ENCODE measurements around the gene SCGB1D4.
A peak's percentile ranks its signal among the peaks of the same experiment; 100 is the strongest.

Gene SCGB1D4

GRCh38 chr11:62306227-62306626 is 7.4 kb upstream of the SCGB1D4 start:
- H3K4me1 Mint-ChIP-seq: no peaks in the 10 kb centered on the region
- no peak for TF ChIP-seq CTCF (IDR thresholded peaks at IDR 0.05)
- peaks cover 13% of the 10 kb centered on the region for H3K27me3 Mint-ChIP-seq (ENCODE audit: low read depth, poor library complexity)
- DNase-seq: no peak
- H3K4me3 Mint-ChIP-seq: no peak overlapping the region
- peaks cover 17% of the 10 kb centered on the region for H3K9me3 Mint-ChIP-seq
- H3K27ac Mint-ChIP-seq: no peak overlapping the region
- H3K36me3 Mint-ChIP-seq (ENCODE audit: low read depth): no peaks in the 10 kb centered on the region

GRCh38 chr11:62295504-62295903 is 3.4 kb downstream of the SCGB1D4 start:
- Mint-ChIP-seq H3K36me3 (ENCODE audit: low read depth) (no peaks in the 10 kb centered on the region), H3K4me1 (no peaks in the 10 kb centered on the region), H3K9me3 (peaks cover 5% of the 10 kb centered on the region), H3K27ac (no peak overlapping the region), H3K4me3 (no peak overlapping the region), H3K27me3 (ENCODE audit: low read depth, poor library complexity) (peaks cover 32% of the 10 kb centered on the region)
- DNase-seq: peak; percentile 67
- TF ChIP-seq CTCF (IDR thresholded peaks at IDR 0.05): no peak

- H3K27me3 Mint-ChIP-seq (ENCODE audit: low read depth, poor library complexity): no peaks in the 10 kb centered on the region
- H3K36me3 Mint-ChIP-seq (ENCODE audit: low read depth): no peaks in the 10 kb centered on the region
- H3K27ac Mint-ChIP-seq: no peak overlapping the region
- DNase-seq: no peak
- no peak overlapping the region for H3K4me3 Mint-ChIP-seq
- no peaks in the 10 kb centered on the region for H3K4me1 Mint-ChIP-seq
- H3K9me3 Mint-ChIP-seq: peaks cover 42% of the 10 kb centered on the region
- no peak for TF ChIP-seq CTCF (IDR thresholded peaks at IDR 0.05)
Observed at GRCh38 chr11:62280452-62280851, 18.4 kb downstream of the SCGB1D4 start.

GRCh38 chr11:62273789-62274275 is 25.0 kb downstream of the SCGB1D4 start:
- H3K9me3 Mint-ChIP-seq: peaks cover 18% of the 10 kb centered on the region
- no peak overlapping the region for H3K27ac Mint-ChIP-seq
- peaks cover 14% of the 10 kb centered on the region for H3K27me3 Mint-ChIP-seq (ENCODE audit: low read depth, poor library complexity)
- no peaks in the 10 kb centered on the region for H3K36me3 Mint-ChIP-seq (ENCODE audit: low read depth)
- H3K4me1 Mint-ChIP-seq: no peaks in the 10 kb centered on the region
- no peak for TF ChIP-seq CTCF (IDR thresholded peaks at IDR 0.05)
- DNase-seq: no peak
- H3K4me3 Mint-ChIP-seq: no peak overlapping the region

GRCh38 chr11:62273284-62273683 is 25.6 kb downstream of the SCGB1D4 start:
- no peaks in the 10 kb centered on the region for H3K4me1 Mint-ChIP-seq
- H3K4me3 Mint-ChIP-seq: no peak overlapping the region
- H3K27me3 Mint-ChIP-seq (ENCODE audit: low read depth, poor library complexity): peaks cover 20% of the 10 kb centered on the region
- H3K36me3 Mint-ChIP-seq (ENCODE audit: low read depth): no peaks in the 10 kb centered on the region
- peaks cover 18% of the 10 kb centered on the region for H3K9me3 Mint-ChIP-seq
- TF ChIP-seq CTCF (IDR thresholded peaks at IDR 0.05): no peak
- DNase-seq: no peak
- H3K27ac Mint-ChIP-seq: no peak overlapping the region

GRCh38 chr11:62269654-62270278 is 29.1 kb downstream of the SCGB1D4 start, which contains the start of gene SCGB2A2:
Gene SCGB2A2, plus strand, starts transcription at chr11:62270158. Its CDS starts 59 bp downstream, at chr11:62270217.
- Mint-ChIP-seq H3K27ac (no peak within 1 kb of the TSS), H3K27me3 (ENCODE audit: low read depth, poor library complexity) (peaks cover 29% of the 10 kb centered on the region), H3K4me3 (no peak within 1 kb of the TSS), H3K36me3 (ENCODE audit: low read depth) (no peaks in the 10 kb centered on the region), H3K9me3 (no peaks in the 10 kb centered on the region), H3K4me1 (no peaks in the 10 kb centered on the region)
- DNase-seq: no peak
- no peak for TF ChIP-seq CTCF (IDR thresholded peaks at IDR 0.05)

Measured in nephron progenitor cell (in vitro differentiated cells).